NB4 (cell line): ENCODE data around the gene CSRNP3.

Source experiments
- CTCF ChIP-seq: IDR thresholded peaks from one replicate; pipeline ENCODE4 v1.5.1; 2012; ENCODE audit warnings: low read depth, low read length
- MAX ChIP-seq: IDR thresholded peaks from 2 replicates; pipeline ENCODE4 v1.6.1; 2011; ENCODE audit warnings: low read depth, low read length
- MYC ChIP-seq: IDR thresholded peaks from 2 replicates; pipeline ENCODE4 v1.6.1; 2011; ENCODE audit warnings: low read depth, low read length
- POLR2A ChIP-seq: IDR thresholded peaks from 2 replicates; pipeline ENCODE4 v1.6.1; 2011; ENCODE audit warnings: mild to moderate bottlenecking; ENCODE audit not compliant: insufficient read length; ENCODE audit errors: extremely low read depth

- TF ChIP-seq CTCF (no peak), MAX (no peak), POLR2A (no peak), MYC (no peak)
Observed at GRCh38 chr2:165678882-165679281, 209.4 kb downstream of the CSRNP3 start.
